NCI-H2196 (cell line): Measurements from ENCODE around the gene LILRB5.
"Not testable (repeated sequence)": the region's sequence is repeated elsewhere in the genome, so short reads cannot be mapped to it uniquely, and the experiment has no call there.

Source experiments
- DNase-seq: peaks from one replicate; lab custom pipeline; 2025; ENCODE audit not compliant: unreplicated experiment; lab: John Stamatoyannopoulos, UW

Gene LILRB5

DNA sequence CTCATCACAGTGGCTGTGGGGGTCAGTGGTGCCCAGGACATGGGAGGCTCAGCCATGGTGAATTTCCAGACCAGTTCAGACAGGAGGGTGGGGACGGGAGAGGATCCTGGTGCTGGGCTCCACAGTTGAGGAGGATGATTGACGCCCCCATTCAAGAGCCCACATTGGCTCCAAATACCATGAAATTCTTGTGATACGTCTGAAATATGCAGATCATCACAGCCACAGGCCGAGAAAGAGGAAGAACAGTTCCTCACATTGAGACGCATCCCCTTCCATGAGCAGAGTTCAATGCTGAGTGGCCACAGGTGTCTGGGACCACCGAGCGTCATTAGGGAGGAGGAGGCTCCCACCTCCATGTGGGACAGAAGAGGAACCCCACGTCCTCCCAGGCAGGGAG, 13.3 kb downstream of the LILRB5 start:
- DNase-seq: not testable (repeated sequence)

DNA sequence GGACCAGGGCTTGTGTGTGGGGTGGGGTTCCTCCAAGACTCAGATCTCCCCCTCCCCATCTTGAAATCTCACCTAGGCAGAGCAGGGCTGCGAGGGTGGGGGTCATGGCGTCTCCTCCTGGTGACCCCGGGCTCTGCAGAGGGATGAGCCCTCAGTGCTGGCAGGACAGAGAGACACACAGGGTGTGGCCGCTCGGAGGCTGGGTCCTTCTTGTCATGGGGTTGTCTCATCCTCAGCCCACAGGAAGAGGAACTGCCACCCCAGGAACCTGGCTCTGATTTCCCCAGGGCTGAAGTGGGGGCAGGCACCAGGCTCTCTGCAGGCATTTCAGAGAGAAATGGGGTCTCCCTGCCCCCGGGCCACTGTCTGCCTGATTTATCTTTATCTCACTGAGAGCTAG, 14.4 kb downstream of the LILRB5 start, which contains the start of gene LILRA6:
Gene LILRA6, minus strand, starts transcription at position 145 of the 400 bp plus-strand sequence.
- DNase-seq: not testable (repeated sequence)

DNA sequence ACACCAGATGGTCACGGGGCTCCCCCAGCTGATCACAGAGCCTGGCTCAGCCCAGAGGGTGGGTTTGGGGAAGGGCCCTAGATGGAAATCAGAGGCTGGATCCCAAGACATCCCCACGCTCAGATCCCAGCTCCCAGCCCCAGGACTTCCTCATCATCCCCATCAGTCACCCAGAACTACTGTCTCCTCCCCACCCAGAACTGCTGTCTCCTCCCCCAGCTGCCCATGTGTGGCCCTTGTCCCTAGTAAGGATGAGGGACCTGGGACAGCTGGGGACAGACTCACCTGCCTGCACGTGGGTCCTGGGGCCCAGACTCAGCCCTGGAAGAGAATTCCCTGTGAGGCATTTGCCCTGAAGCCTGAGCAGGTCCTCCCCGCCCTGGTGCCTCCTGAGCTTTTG, 14.8 kb downstream of the LILRB5 start:
- not testable (repeated sequence) for DNase-seq

DNA sequence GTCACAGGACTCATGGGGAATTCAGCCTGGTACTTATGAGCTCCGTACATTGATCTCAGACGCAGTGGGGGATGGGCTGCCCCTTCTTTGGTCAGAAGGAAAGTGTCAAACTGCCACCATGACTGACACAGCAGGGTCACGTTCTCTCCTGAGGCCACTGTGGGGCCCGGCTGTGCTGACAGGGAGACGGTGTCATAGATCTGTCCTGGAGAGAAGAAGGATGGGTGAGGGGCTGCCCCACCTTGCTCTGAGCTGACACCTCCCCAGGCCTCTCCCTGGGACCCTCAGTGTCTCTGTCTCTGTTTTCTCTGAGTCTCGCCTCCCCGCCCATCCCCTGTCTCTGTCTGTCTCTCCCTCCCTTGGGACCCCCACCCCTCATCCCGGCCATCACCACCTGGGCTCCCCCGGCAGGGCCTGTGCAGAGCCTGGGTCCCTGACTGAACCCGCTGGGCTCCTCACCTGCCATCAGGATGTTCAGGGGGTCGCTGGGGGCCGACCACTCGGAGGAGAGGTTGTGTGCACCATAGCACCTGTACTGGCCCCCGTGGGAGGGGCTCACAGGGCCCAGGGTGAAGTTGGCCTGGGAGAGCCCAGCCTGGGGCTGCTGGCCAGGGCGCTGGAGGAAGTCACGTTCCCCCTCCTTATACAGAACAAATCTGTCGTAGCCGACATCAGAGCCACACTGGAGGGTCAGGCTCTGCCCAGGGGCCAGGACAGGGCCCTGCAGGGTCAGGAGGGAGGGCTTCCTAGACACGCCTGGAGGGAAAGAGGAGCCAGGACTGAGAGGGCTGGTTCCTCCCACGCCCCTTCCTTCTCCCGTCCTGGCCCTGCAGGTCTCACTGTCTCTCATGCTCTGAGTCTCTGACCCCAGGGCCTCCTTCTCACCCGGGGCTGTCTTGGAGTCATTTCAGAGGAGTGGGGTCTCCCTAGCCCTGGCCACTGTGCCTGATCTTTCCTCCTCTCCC, 16.4 kb downstream of the LILRB5 start:
- DNase-seq: not testable (repeated sequence)

DNA sequence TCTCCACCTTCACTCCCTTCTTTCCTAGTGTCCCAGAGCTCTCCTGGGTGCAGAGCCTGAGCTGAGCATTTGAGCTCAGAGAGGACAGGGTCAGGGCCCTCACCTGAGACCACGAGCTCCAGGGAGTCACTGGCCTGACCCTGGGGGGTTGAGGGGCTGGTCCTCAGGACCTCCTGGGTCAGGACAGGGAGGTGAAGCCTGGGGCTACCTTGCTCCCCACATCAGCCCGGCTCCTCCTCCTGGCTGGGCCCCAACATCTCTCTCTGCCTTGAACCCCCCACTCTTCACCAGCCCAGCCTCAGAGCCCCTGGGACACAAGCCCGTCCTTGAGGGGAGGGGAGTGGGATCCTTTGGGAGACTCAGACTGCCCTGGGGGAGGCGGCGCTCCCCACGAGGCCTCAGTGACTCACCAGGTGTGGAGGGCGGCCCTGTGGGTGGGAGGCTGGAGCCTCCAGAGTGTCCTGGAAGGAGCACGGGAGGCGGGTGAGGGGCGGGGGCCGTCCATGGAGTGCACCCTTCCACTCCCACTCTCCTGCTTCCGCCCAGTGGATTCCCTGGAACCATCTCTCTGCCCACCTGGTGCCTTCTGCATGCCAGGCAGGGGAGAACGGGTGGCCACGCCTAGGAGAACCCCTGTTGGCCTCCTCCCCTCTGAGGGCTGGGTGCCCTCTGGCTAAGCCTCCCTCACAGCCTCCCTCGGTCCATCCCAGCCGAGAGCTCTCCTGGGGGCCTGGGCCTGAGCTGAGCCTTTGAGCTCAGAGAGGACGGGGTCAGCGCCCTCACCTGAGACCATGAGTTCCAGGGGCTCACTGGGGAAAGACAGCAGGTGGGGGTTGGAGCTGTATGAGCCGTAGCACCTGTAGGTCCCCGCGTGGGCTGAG, 17.3 kb downstream of the LILRB5 start:
- DNase-seq: not testable (repeated sequence)

DNA sequence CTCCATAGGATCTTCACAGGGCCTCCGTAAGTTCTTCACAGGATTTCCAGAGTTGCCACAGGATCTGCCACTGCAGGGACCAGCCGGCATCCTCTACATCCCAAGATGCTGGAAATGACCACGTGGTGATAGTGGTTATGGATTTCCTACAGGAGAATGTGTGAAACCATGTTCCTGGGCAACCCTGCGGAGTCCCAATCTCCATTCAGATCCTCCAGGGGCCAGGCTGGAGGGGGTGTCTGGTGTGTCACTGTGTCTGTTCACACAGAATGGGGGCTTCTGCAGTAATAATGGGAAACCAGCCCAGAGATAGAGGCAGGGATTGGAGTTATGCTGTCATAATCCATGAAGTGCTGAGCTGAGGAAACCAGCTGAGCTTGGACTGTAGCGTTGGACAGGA, 23.1 kb downstream of the LILRB5 start:
- DNase-seq: no peak

DNA sequence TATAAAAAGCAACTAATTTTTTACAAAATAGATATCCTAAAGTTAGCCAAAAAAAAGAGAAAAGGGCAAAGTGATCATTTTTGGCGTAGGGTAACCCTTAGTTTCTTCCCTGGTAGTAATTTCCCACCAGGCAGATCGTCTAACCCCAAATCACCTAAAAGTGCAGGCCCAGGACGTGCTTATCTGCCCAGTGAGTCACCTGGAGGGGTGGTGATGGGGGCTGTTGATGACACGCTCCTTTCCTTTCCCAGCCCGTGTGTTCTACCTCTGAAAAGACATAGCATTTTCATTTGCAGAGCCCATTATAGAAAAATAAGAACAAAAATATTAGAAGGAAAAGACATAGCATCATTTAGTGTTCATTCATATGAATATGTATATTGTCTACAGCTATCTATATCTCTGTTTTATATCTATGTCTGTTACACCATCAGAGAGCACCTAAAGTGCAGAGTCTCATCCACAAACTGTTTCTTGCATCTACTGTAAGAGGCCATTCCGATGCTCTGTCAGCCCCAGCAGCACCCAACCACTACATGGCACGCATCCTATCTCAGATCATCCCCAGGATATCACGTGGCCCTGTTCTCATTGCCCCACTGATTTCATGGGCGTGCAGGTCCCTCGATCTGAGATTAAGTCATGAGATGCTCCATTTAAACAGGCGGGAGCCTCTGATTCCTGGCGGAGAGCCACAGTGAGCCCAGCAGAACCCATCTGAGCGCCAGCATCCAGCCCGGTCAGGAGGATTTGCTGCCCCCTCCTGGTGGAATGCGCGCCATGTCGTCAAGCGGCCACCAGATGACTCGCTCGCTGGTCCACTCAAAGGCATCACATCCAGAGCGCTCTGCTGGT, 25.8 kb downstream of the LILRB5 start:
- DNase-seq: peak; percentile 92

DNA sequence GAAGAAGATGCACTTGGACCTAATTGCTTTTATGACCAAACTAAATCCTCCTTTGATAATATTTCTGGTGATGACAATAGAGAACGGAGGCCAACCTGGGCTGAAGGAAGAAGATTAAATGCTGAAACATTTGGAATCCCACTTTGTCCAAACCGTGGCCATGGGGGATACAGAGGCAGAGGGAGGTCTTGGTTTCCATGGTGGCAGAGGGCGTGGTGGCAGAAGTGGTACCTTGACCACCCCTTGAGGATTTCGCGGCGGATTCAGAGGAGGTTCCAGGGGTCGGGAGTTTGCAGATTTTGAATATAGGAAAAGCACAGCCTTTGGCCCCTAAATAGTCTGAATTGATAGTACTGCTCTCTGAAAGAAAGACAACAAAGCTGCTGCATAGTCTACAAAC, 27.0 kb downstream of the LILRB5 start:
- no peak for DNase-seq

DNA sequence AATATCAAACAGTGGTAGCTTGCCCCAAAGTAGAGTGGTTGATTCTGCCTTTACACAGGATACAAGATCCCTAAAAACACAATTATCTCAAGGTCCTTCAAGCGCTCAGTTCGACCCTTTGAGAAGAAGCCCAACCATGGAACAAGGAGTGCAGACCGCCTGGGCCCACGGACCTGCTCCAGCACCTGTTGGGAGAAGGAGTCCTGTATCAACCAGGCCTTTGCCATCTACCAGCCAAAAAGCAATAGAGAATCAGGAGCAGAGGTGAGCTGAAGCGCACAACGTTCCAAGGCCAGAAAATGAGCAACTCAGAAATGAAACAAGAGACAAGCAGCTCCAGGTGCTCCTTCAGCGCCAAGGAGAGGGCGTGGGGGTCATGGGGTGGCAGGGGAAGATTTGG, 27.9 kb downstream of the LILRB5 start:
- no peak for DNase-seq

DNA sequence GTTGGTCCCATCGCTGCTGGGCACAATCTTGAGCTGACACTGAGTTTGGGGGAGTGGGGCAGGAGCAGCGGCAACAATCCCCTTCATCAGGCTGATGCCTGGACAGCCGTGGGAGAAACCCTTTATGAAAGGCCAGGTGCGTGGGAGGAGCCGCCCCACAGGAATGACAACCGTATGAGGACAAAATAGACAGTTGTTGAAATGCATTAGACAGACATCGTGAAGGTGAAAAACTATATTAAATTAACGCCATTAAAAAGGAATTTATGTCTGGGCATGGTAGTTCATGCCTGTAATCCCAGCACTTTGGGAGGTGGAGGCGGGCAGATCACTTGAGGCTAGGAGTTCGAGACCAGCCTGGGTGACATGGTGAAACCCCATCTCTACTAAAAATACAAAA, 32.5 kb downstream of the LILRB5 start:
- DNase-seq: not testable (repeated sequence)

DNA sequence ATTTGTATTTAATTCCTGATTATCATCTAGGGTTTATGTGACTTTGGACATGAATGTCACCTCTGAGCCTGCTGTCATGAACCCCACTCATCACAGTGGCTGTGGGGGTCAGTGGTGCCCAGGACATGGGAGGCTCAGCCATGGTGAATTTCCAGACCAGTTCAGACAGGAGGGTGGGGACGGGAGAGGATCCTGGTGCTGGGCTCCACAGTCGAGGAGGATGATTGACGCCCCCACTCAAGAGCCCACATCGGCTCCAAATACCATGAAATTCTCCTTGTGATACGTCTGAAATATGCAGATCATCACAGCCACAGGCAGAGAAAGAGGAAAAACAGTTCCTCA, 33.2 kb downstream of the LILRB5 start:
- DNase-seq: not testable (repeated sequence)

DNA sequence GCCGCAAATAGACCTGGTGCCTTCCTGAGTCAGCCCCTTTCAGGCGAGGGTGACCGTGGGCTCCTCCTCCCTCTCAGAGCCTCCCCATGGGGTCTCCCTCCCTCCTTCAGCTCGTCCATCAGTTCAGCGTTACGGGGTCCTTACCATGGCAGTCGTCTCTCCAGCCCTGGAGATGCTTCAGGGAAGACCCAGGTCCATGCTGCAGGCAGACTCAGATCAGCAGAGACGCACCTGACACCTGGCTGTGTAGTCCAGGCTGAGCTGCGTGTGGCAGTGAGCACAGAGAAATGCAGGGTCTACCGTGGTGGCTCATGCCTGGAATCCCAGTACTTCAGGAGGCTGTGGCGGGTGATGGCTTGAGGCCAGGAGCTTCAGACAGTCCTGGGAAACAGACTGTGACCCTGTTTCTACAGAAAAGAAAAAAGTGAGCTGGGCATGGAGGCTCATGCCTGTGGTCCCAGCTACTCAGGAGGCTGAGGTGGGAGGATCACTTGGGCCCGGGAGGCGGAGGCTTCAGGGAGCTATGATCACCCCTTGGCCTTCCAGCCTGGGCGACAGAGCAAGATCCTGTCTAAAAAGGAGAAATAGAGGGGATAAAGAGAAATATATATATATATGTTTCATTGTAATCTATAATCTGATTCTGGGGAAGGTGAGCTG, 33.7 kb downstream of the LILRB5 start:
- DNase-seq: not testable (repeated sequence)

DNA sequence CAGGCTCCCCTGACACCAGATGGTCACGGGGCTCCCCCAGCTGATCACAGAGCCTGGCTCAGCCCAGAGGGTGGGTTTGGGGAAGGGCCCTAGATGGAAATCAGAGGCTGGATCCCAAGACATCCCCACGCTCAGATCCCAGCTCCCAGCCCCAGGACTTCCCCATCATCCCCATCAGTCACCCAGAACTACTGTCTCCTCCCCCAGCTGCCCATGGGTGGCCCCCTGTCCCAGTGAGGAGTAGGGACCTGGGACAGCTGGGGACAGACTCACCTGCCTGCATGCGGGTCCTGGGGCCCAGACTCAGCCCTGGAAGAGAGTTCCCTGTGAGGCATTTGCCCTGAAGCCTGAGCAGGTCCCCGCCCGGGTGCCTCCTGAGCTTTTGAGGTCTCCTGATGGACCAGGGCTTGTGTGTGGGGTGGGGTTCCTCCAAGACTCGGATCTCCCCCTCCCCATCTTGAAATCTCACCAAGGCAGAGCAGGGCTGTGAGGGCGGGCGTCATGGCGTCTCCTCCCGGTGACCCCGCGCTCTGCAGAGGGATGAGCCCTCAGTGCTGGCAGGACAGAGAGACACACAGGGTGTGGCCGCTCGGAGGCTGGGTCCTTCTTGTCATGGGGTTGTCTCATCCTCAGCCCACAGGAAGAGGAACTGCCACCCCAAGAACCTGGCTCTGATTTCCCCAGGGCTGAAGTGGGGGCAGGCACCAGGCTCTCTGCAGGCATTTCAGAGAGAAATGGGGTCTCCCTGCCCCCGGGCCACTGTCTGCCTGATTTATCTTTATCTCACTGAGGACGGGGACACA, 34.4 kb downstream of the LILRB5 start, which contains the start of gene LILRB3:
Gene LILRB3, minus strand, starts transcription at position 534 of the 803 bp plus-strand sequence. Its CDS starts 31 bp downstream, at position 503.
- DNase-seq: not testable (repeated sequence)

DNA sequence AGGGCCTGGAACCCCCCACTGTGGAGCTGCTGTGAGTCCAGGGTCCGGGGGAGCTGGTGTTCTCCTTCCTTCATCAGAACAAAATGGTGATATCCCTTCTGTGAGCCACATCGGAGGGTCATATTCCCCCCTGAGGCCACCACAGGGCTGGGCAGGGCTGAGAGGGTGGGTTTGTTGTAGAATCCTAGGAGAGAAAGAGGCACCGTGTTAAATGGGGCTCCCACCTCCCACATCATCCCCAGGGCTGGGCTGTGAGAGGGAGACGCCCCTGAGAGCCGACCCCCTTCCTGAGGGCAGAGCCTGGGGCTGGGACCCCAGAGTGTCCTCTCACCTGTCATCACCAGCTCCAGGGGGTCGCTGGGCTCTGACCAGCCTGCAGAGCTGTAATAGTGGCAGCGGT, 35.1 kb downstream of the LILRB5 start:
- not testable (repeated sequence) for DNase-seq

DNA sequence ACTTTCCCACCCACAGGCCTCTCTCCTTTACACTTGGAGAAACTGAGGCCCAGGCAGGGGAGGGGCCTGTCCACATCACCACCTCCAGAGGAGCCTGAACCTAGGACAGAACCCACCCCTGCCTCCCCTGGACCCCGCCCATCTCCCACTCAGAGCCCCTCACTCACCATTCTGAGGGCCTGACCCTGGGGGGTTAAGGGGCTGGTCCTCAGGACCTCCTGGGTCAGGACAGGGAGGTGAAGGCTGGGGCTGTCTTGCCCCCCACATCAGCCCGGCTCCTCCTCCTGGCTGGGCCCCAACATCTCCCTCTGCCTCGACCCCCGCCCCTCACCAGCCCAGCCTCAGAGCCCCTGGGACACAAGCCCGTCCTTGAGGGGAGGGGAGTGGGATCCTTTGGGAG, 37.4 kb downstream of the LILRB5 start:
- DNase-seq: not testable (repeated sequence)

DNA sequence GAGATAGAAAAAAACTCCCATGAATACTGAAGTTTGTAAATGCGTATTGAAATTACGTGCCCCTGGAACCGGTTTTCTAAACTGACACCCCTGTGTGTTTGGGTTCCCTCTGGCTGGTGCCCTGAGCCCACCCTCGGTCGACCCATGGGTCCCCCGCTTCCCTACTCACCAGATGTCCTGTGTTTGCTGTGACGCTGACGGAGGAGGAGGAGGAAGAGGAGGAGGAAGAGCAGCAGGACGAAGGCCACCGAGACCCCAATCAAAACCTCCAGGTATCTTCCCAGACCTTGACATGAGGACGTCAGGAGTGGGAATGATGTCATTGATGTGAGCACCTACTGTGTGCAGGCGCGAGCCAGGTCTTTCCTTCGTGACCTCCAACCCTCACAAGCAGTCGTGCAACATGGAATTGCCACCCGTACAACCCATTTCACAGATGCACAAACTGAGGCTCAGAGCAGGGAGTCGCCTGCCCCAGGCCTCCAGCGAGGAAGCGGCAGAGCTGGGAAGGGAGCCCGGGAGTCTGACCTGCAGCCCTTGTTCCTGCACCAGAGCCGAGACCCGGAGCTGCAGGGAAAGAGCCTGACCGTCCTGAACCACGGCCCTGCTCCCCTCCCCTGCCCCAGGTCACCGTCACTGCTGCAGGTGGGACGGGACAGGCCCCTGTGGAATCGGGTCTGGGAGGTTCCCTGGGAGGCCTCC, 38.0 kb downstream of the LILRB5 start:
- no peak for DNase-seq

DNA sequence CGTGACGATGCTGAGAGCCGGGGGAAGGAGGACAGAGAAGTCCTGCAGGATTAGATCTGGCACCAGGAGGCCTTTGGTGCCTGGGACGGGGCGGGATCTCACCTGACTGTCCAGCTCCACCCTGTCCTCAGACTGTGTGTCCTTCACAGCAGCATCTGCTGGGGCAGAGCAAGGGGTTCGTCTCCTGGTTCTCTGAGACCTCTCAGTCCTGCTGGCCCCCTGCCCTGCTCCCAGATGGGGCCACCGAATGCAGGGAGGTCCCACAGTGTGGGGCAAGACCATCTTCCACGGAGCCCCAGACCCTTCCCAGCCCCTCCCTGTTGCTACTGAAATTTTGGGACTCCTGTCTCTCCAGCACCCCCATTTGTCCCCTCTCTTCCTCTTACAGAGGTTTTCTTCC, 38.8 kb downstream of the LILRB5 start:
- no peak for DNase-seq

DNA sequence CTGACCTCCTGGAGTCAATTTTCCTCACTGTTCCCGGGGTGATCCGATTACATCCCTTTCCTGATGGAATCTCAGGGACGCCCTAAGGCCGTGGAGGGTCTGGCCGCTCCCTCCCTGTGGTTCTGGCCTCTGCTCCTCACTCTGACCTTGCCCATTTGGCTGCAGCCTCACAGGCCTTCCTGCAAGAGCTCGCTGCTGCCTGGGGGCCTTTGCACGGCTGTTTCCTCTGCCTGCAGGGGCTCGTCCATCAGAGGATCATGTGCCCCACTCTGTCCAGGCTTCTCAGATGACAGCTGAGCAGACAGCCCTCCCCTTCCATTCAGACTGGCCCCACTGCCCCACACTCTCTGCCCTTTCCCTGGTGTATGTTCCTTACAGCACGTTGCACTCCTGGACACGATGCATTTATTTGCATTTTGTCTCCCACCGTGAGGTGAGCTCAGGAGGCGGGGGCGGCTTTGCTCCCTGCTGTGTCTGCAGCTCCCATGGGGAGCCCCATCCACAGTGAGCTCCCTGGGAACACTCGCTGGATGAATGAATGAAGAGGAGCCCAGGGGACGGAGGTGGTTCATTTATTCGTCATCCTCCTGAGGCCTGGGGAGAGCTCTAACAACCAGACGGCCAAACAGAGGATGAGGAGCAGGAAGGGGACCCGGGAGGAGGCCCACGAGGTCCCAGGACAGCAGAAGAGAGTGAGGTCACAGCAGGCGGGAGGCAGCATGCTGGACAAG, 39.4 kb downstream of the LILRB5 start:
- DNase-seq: not testable (repeated sequence)
